ENCODE measurements around the gene RNF187. TPM values are rescaled to one million over a fixed set of nuclear protein-coding genes. Genes with fewer than 3 reads are reported as not detected.

Gene RNF187
- total and polyA plus RNA-seq, 2 of the 13 experiments (the other 11 are each of a cell fraction or from before 2014, with no cell fraction given) = 41.3 to 59.4 TPM

- TF ChIP-seq BORCS8-MEF2B (CRISPR knock-in tag; IDR thresholded peaks at IDR 0.05) (peak; percentile 94), KMT2B (CRISPR knock-in tag; IDR thresholded peaks at IDR 0.05) (peak; percentile 75), ZKSCAN8 (CRISPR knock-in tag; IDR thresholded peaks at IDR 0.05; ENCODE audit: borderline replicate concordance) (peak; percentile 67), PBX2 (CRISPR knock-in tag; IDR thresholded peaks at IDR 0.05) (no peak), ETV6 (CRISPR knock-in tag; conservative IDR thresholded peaks at IDR 0.05) (peak; percentile 72), HMG20B (CRISPR knock-in tag; conservative IDR thresholded peaks at IDR 0.05) (no peak), HINFP (CRISPR knock-in tag; IDR thresholded peaks at IDR 0.05; ENCODE audit: low read depth) (peak; percentile 90), PAF1 (CRISPR knock-in tag; IDR thresholded peaks at IDR 0.05) (no peak), RORA (CRISPR knock-in tag; IDR thresholded peaks at IDR 0.05) (no peak), CEBPB (IDR thresholded peaks at IDR 0.05; ENCODE audit: borderline replicate concordance, low read depth, low read length) (no peak), FOXK1 (CRISPR knock-in tag; IDR thresholded peaks at IDR 0.05; ENCODE audit: borderline replicate concordance, low read depth) (peak; percentile 55; the same call in 1 of the 2 replicates), SSRP1 (CRISPR knock-in tag; IDR thresholded peaks at IDR 0.05) (no peak), CBX2 (IDR thresholded peaks at IDR 0.05; ENCODE audit: low read depth, low read length) (no peak), CBX2 (CRISPR knock-in tag; IDR thresholded peaks at IDR 0.05; ENCODE audit: low read depth) (no peak), FOXA1 (IDR thresholded peaks at IDR 0.05) (no peak), FOXA1 (CRISPR knock-in tag; IDR thresholded peaks at IDR 0.05) (no peak), HOXD1 (CRISPR knock-in tag; IDR thresholded peaks at IDR 0.05) (peak; percentile 61; the same call in 1 of the 2 replicates), ZNF296 (CRISPR knock-in tag; conservative IDR thresholded peaks at IDR 0.05) (no peak), ZNF615 (CRISPR knock-in tag; IDR thresholded peaks at IDR 0.05; ENCODE audit: borderline replicate concordance) (no peak), AGO1 (IDR thresholded peaks at IDR 0.05; ENCODE audit: low read depth, low read length, poor library complexity, severe bottlenecking) (no peak), SMAD9 (CRISPR knock-in tag; IDR thresholded peaks at IDR 0.05) (peak; percentile 89; the same call in 1 of the 2 replicates), ZNF281 (CRISPR knock-in tag; IDR thresholded peaks at IDR 0.05; ENCODE audit: borderline replicate concordance) (peak; percentile 20; the same call in 1 of the 2 replicates), E2F2 (CRISPR knock-in tag; IDR thresholded peaks at IDR 0.05; ENCODE audit: borderline replicate concordance) (peak; percentile 94; the same call in 1 of the 2 replicates), ZNF337 (CRISPR knock-in tag; IDR thresholded peaks at IDR 0.05; ENCODE audit: borderline replicate concordance, low read depth) (peak; percentile 74; the same call in 1 of the 2 replicates)
Measured at GRCh38 chr1:228486596-228487335, 416 bp upstream of the RNF187 start (continued).
